ENCODE data around the gene E4F1.
"Not testable (repeated sequence)": the region's sequence is repeated elsewhere in the genome, so short reads cannot be mapped to it uniquely, and the experiment has no call there.

Gene E4F1

DNA sequence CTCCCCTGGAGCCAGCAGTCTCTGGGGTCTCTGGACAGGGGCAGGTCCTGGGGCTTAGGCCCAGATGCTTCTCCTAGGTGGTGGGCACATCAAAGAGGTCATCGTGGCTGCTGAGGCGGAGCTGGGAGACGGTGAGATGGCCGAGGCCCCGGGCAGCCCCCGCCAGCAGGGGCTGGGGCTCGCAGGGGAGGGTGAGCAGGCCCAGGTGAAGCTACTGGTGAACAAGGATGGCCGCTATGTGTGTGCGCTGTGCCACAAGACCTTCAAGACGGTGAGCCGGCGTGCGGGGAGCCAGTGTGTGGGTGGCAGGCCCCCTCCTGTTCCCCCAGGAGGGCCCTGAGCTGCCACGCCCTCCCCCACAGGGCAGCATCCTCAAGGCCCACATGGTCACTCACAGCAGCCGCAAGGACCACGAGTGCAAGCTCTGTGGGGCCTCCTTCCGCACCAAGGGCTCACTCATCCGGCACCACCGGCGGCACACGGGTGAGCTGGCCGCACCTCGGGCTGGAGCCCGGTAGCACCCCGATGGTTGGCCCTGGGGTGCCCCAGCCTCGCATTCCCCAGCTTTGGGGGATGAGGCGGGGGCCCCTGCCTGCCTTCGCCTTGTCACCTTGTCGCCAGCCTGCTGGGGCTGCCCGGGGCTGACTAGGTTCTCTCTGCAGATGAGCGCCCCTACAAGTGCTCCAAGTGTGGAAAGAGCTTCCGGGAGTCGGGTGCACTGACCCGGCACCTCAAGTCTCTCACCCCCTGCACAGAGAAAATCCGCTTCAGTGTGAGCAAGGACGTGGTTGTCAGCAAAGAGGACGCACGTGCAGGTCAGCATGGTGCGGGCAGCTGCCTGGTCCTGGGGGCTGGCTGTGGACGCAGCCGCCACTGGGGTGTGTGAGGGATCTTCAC is 9.0 kb downstream of the E4F1 start:
- no peak for DNase-seq

DNA sequence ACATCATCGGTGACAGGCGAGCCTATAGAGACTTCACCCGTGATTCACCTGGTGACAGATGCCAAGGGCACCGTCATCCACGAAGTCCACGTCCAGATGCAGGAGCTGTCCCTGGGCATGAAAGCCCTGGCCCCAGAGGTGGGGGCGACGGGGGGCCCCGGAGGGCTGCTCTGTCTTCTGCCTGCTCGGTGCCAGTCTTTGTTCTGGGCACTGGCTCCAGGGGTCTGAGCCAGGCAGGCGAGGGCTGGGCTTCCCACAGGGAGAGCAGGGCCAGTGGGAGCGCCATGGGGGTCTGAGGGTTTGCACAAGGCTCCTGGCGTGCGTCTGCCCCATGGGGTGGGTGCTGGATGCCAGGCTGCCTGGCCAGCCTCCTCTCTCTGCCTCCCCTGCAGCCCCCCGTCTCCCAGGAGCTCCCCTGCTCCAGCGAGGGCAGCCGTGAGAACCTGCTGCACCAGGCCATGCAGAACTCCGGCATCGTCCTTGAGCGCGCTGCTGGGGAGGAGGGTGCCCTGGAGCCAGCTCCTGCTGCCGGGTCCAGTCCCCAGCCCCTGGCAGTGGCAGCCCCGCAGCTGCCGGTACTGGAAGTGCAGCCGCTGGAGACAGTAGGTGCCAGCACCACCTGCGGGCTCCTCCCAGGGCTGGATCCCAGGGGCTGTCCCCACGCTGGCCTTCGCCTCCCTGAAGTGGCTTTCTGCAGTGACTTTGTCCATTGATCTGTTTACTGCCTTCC is 9.8 kb downstream of the E4F1 start:
- DNase-seq: no peak

DNA sequence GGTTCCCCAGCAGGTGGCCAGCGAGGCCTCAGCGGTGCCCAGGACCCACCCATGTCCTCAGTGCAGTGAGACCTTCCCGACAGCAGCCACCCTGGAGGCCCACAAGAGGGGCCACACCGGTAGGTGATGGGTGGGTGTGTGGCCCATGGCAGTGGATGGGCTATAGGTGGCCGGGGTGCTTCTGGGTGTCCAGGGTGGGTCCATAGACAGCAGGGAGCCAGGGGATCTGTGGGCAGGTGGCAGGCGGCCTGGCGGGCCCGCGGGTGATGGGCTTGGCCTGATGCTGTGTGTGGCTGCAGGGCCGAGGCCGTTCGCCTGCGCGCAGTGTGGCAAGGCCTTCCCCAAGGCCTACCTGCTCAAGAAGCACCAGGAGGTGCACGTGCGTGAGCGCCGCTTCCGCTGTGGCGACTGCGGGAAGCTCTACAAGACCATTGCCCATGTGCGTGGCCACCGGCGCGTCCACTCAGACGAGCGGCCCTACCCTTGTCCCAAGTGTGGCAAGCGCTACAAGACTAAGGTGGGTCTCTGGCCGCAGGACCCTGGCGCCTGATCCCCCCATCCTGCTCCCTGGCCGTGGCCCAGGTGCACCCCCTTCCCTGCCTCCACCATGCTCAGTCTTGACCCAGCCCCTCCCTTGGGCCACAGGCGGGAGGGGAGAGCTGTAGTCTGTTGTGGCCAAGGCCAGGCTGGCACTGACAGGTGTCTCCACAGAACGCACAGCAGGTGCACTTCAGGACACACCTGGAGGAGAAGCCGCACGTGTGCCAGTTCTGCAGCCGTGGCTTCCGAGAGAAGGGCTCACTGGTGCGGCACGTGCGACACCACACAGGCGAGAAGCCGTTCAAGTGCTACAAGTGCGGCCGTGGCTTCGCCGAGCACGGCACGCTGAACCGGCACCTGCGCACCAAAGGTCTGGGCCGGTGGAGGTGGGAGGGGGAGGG is 10.8 kb downstream of the E4F1 start:
- DNase-seq: no peak

DNA sequence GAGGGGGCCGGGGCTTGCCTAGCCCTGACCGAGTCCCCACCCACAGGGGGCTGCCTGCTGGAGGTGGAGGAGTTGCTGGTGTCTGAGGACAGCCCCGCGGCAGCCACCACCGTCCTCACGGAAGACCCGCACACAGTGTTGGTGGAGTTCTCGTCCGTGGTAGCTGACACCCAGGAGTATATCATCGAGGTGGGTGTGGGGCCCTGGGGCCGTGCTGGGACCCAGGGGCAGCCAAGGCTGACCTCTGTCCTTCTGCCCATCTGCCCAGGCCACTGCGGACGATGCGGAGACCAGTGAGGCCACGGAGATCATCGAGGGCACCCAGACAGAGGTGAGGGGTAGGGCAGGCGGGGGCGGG is 11.4 kb downstream of the E4F1 start:
- no peak for DNase-seq

DNA sequence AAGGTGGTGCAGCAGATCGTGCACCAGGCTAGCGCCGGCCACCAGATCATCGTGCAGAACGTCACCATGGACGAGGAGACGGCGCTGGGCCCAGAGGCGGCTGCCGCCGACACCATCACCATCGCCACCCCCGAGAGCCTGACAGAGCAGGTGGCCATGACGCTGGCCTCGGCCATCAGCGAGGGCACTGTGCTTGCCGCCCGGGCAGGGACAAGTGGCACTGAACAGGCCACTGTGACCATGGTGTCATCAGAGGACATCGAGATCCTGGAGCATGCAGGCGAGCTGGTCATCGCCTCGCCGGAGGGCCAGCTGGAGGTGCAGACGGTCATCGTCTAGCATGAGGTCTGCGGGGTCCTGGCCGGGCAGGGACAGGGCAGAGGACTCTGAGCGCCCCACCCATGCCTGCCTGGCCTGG is 11.9 kb downstream of the E4F1 start:
- DNase-seq: no peak

DNA sequence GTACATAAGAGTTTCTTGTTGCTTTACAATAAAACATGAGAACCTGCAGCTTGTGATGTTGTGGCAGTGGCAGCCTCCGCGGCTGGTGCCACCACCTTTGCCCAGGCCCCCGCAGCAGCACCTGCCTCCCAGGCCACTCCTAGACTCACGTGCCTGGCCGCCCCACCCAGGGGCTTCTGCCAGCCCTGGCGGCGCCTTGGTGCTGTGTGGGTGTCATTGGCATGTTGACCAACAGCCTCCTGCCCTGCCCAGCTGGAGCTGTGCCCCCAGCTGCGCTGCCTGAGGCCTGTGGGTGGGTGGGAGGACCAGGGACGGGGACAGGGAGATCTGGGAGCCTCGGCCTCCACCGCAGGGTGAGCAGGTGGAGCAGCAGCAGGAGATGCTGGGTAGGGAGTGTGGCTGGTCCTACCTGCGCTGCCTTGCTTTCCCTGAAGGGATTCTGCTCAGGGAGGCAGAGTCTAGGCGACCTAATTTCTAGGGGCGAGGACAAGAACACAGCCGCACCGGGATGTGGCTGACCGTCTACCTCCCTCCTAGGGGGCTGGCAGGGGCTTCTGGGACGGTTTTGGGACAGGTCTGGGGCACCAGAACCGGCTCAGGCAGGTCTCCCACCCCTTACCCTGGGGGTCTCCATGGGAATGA is 12.4 kb downstream of the E4F1 start:
- DNase-seq: no peak

DNA sequence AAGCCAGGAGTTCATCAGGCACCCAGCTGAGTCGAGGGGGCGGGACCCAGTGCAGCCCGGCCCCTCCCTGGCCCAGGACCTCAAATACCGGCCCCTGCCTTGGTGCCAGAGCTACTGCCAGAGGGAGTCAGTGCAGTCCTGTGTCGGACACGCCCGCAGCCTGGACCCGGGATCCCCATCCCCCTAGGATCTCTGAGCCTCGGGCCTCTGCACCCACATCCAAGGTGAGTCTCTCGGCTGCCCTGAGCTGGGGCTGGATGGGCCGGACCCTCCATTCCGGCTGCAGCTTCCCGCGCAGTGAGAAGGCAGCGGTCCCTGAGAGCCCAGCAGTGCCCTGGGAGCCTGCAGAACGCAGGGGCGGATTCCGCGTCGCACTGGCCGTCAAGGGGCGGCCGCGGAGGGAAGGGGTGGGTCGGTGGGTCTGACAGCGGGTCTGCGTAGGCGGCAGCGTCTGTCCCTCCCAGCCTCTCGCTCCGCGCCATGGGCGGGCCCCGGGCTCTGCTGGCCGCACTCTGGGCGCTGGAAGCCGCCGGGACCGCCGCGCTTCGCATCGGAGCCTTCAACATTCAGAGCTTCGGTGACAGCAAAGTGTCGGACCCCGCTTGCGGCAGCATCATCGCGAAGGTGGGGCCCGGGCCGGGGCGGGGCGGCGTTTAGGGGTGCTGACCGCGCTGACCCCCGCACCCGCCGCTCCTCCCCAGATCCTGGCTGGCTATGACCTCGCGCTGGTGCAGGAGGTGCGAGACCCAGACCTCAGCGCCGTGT is 13.1 kb downstream of the E4F1 start, which contains the start of gene DNASE1L2:
Gene DNASE1L2, plus strand, starts transcription at position 108 of the 765 bp plus-strand sequence. Its CDS starts 373 bp downstream, at position 481.
- no peak for DNase-seq

DNA sequence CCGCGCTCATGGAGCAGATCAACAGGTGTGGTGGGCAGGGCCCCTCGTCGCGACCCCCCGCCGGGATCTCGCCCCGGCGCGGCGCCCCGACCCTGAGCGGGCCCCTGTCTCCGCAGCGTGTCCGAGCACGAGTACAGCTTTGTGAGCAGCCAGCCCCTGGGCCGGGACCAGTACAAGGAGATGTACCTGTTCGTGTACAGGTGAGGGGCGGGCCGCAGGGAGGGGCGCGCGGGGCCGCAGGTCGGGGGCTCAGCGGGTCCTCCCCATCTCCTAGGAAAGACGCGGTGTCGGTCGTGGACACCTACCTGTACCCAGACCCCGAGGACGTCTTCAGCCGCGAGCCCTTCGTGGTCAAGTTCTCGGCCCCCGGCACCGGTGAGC is 13.7 kb downstream of the E4F1 start:
- DNase-seq: no peak

DNA sequence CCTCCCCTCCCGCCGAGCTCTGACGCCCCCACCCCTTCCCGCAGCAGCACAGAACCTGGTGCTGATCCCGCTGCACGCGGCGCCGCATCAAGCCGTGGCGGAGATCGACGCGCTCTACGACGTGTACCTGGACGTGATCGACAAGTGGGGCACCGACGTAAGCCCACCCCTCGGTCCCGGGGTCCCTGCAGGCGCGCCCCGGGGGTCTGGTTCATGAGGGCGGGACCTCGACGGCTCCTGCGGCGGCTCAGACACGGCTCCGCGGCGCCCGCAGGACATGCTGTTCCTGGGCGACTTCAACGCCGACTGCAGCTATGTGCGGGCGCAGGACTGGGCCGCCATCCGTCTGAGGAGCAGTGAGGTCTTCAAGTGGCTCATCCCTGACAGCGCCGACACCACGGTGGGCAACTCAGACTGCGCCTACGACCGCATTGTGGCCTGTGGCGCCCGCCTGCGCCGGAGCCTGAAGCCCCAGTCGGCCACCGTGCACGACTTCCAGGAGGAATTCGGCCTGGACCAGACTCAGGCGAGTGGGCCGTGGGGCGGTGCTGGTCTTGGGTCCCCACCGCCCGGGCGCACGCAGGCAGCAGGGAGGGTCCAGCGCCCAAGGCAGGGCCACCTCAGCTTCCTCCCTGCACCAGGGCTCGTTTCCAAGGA is 14.2 kb downstream of the E4F1 start:
- no peak for DNase-seq

DNA sequence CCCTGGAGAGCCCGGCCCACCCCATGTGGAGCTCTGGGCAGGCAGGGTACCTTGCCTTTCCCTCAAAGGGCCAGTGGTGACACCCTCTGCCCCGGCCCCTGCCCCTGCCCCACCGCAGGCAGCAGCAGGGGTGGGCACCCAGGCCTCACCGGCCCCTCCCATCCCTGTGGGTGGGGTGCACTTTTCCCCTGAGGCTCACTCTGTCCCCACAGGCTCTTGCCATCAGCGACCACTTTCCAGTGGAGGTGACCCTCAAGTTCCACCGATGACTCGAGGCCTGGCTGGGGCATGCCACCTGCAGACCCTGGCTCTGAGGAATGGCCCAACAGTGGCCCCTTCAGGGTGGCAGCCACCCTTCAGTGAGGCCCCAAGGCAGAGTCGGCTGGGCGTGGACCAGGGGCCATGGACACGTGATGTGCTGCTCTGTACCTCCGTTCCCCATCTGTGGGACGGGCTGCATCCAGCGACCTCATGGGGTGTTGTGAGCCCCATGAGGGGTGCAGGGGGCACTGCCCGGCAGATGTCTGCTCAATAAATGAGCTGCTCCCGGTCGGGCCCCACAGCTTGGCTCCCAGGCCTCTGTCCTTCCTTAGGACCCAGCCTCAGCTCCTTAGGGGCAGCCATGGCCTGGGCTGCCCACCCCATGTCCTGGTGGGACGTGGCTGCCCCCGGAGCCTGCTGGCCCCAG is 14.9 kb downstream of the E4F1 start:
- no peak for DNase-seq

DNA sequence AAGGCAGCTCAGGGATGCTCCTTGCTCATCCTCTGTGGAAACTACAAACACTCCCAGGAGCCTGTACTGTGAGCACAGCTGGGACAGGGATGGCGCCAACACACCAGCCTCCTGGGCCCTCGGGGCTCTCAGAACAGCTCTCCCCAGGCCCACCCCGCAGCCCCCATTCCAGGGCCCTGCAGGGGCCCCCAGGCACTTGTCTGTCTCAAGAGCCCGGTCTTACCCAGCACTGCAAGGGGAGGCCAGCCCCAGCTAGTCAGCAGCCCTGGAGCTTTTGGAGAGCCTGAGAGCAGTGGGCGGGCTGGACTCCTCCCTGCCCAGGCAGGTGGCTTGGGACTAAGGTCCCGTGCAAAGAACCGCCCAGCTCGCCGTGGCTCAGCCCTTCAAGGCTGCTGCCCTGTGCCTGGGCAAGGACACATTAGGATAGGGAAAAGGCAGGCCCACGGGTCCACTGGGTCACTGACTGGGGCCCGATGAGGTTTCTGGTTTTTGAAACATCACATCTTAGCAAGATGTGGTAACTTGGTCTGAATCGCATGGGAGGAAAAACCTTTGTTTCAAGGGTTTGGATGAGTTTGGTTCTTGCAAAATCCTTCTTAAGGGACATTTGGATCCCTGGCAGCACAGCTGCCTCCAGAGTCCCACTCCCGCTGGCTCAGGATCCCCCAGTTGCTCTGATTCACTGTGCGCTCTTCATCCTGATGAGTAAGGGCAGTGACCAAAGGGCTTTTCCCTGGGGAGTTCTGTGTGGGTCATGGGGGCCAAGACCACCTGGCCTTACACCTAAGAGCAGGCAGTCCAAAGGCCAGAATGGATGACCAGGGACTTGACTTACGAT is 15.7 kb downstream of the E4F1 start:
- no peak for DNase-seq

DNA sequence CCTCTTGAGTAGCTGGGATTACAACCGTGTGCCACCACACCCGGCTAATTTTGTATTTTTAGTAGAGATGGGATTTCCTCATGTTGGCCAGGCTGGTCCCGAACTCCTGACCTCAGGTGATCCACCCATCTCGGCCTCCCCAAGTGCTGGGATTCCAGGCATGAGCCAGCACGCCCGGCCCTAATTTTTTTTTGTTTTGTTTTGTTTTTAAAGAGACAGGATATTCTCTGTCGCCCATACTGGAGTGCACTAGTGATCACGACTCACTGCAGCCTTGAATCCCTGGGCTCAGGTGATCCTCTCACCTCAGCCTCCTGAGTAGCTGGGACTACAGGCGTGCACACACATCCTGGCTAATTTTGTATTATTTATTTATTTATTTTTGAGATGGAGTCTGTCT is 16.9 kb downstream of the E4F1 start:
- not testable (repeated sequence) for DNase-seq

DNA sequence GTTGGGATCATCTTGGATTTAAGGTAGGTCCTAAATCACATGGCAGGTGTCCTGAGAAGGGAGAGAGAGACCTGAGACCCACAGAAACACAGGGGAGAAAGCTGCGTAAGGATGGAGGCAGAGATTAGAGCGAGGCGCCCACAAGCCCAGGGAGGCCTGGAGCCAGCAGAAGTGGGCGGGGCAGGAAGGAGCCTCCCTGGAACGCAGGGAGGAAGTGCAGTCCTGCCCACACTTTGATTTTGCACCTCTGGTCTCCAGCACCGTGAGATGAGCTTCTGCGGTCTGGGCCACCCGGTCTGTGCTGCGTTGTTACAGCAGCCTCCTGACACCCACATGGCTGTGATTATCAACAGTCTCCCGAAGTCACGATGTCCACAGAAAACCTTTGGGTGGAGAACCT is 19.2 kb downstream of the E4F1 start:
- no peak for DNase-seq

DNA sequence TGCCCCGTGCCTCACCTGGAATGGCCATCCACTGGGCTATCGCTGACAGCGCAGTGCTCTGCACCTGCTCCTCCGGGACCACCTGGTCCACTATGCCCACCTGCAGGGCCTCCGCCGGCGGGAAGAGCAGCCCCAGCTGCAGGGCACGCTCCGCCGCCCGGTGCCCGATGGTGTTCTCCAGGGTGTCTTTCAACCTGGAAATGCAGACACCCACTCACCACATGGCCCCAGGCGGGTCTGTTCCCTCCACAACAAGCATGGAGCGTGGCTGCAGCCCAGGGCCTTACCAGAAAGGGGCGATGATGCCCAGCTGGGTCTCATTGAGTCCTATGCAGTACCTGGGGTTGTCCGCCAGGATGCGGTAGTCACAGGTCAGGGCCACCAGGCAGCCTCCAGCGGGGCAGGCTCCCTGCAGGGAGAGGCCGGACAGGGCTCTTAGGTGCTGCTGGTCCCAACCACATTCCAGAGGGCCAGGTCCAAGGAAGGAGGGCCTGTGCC is 19.7 kb downstream of the E4F1 start:
- DNase-seq: no peak

DNA sequence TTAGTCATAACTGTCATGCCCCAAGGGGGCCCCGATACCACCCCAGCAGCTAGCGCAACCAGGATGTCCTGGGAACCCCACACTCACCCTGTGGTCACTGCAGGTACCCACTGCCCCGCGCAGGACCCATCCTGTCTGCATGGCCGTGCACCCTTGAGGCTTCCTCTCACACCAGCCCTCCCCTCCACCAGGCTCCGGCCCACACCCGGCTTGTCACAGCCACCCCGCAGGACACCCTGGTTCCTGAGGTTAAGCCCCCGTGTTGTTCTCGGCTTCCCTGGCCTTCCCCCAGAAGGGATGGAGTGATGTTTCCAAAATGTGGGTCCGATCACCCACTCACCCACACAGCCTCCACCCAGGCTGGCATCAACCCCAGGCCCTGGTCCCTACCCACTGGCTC is 20.4 kb downstream of the E4F1 start:
- no peak for DNase-seq

DNA sequence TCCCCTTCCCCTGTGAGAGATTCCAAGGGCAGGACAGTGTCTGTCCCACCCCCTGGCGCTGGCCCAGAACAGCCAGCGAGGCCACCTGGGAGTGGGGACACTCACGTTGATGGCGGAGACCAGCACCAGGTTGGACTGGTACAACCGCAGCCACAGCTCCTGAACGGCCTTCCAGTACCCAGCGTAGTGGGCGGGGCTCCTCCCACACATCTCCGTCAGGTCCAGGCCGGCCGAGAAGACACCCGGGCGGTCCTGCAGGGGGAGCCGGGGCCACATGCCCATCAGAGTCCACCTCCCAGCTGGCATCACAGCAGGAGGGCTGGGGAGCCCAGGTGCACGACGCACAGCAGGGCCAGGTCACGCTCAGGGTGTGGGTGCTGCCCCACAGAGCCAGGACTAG is 20.9 kb downstream of the E4F1 start:
- no peak for DNase-seq

DNA sequence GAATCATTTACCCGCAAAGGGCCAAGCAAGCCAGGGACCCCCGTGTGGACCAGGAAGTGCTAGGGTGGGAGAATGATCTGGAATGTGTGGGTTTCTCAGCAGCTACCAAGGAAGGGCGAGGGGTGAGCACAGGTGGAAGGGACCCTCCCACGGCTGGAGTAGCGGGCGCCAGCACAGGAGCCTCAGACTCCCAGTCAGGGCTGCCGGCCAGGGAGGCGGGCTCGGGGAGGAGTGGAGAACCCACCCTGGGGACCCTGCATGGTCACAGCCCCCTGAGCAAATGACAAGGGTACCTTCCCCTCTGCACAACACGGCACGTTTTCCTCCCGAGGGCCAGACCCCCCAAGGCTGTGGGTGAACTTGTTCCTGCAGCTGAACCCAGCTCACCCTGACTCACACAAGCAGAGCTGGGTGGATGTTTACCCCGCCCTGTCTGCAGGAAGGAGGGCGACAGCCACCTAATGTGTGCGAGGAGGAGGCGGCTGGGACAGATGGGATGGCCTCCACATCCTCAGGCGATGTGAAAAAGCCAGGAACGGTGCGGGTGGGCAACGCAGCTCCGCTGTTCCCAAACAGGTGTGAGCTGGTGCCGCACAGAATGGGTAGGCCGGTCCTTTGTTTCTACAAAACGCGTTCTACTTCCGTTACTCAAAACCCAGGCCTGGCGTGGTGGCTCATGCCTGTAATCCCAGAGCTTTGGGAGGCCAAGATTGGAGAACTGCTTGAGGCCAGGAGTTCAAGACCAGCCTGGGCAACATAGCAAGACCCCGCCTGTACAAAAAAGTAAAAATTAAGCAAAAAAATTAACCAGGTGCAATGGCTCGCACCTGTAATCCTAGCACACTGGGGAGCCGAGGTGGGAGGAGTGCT is 21.8 kb downstream of the E4F1 start:
- no peak for DNase-seq

DNA sequence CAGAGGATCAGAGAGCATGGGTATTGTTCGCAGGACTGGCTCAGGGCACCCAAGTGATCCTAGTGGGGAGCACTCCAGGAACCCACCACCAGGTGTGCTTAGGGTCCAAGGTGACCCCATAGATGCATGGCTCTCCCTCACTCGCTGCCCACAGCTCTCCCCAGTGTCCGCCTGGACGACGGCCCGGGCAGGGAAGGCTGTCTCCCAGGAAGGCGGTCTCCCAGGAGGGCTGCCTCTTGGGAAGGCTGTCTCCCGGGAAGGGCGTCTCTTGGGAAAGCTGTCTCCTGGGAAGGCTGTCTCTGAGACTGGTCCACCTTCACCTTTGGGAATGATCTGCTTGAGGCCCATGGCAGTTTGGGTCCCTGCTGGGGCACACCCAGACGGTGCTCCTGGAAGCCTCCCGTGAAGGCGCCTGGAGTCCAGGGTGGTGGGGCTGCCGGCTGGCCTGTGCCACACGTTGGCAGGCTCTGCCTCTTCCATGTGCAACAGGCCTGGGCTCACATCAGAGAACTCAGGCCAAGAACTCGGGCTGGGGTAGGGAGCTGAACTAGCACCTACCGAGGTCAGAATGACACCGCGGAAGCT is 23.0 kb downstream of the E4F1 start:
- no peak for DNase-seq
